Cardiac muscle cell (in vitro differentiated cells and primary cell): Measurements from ENCODE around the gene CCDC88C. TPM values are rescaled to one million over a fixed set of nuclear protein-coding genes. Genes with fewer than 3 reads are reported as not detected.

Experiments
- DNase-seq, 2 donors: peaks; one replicate each; pipeline versions ENCODE4 v3.0.0 to v3.0.0-alpha.2; 2010 to 2017; ENCODE audit warnings: low read depth in 1 of 2, low spot score in 1 of 2
- H3K27ac ChIP-seq: fragments of 200-600 bp; sonication (generic); 2 replicates; pipeline ENCODE4 v1.5.1; 2016
- H3K27me3 ChIP-seq: fragments of 200-600 bp; sonication (generic); 2 replicates; pipeline ENCODE4 v1.6.0; 2016; ENCODE audit warnings: control low read depth
- H3K36me3 ChIP-seq: fragments of 200-600 bp; sonication (generic); 2 replicates; pipeline ENCODE4 v1.5.1; 2016; ENCODE audit warnings: control low read depth
- H3K4me1 ChIP-seq: fragments of 200-600 bp; sonication (generic); 2 replicates; pipeline ENCODE4 v1.8.1; 2017; ENCODE audit warnings: low read depth, mild to moderate bottlenecking, mixed run types
- H3K4me3 ChIP-seq: fragments of 200-600 bp; sonication (generic); 2 replicates; pipeline ENCODE4 v1.5.1; 2016; ENCODE audit warnings: mild to moderate bottlenecking
- H3K9me3 ChIP-seq: fragments of 200-600 bp; sonication (generic); 2 replicates; pipeline ENCODE4 v1.5.1; 2017; ENCODE audit warnings: low read depth, mild to moderate bottlenecking, control low read depth
- polyA plus RNA-seq: library from polyadenylated mRNA; unstranded; fragments of >200 nt; fragmentation: Nextera tagmentation; extraction: Ambion mirVana; gene quantifications from 2 replicates; pipeline ENCODE4 v1.2.1, GENCODE V29; 2016
- total RNA-seq: library from RNA; depleted of rRNA; stranded (reverse); fragments of >200 nt; gene quantifications from 2 replicates; pipeline ENCODE4 v1.2.3, GENCODE V29; 2016
- TF ChIP-seq, protein P1 (sequence below): IDR thresholded peaks from 2 replicates; pipeline ENCODE4 v1.5.1; 2012; ENCODE audit warnings: low read depth, mild to moderate bottlenecking, low read length

CCDC88C gene
- total and polyA plus RNA-seq, 2 experiments from 2014 or later: 0.49 to 1.2 TPM

GRCh38 chr14:91387169-91387835 lies 30.3 kb downstream of the CCDC88C start:
- H3K36me3 ChIP-seq: no peaks in the 10 kb centered on the region
- H3K27me3 ChIP-seq: peaks cover 15% of the 10 kb centered on the region
- H3K27ac ChIP-seq: no peak overlapping the region
- peak; percentile 59 to 71 for DNase-seq
- H3K4me1 ChIP-seq: no peaks in the 10 kb centered on the region
- TF ChIP-seq, protein P1, sequence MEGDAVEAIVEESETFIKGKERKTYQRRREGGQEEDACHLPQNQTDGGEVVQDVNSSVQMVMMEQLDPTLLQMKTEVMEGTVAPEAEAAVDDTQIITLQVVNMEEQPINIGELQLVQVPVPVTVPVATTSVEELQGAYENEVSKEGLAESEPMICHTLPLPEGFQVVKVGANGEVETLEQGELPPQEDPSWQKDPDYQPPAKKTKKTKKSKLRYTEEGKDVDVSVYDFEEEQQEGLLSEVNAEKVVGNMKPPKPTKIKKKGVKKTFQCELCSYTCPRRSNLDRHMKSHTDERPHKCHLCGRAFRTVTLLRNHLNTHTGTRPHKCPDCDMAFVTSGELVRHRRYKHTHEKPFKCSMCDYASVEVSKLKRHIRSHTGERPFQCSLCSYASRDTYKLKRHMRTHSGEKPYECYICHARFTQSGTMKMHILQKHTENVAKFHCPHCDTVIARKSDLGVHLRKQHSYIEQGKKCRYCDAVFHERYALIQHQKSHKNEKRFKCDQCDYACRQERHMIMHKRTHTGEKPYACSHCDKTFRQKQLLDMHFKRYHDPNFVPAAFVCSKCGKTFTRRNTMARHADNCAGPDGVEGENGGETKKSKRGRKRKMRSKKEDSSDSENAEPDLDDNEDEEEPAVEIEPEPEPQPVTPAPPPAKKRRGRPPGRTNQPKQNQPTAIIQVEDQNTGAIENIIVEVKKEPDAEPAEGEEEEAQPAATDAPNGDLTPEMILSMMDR: no peak
- no peak overlapping the region for H3K4me3 ChIP-seq
- H3K9me3 ChIP-seq: no peaks in the 10 kb centered on the region

DNA sequence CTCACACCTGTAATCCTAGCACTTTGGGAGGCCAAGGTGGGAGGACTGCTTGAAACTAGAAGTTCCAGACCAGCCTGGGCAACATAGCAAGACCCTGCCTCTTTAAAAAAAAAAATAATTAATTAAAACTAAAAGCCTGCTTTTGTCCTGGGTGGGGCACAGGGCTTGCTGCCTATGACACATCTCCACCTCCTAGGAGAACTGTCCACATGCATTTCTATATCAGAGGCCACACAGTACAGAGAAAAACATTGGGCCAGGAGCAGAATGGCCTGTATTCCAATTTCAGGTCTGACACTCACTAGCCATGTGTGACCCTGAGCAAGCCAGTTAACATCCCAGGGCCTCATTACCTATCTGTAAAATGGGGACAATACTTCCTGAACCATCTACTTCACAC lies 31.9 kb downstream of the CCDC88C start:
- TF ChIP-seq, protein P1: no peak
- H3K27me3 ChIP-seq: peaks cover 15% of the 10 kb centered on the region
- H3K4me1 ChIP-seq: no peaks in the 10 kb centered on the region
- no peak overlapping the region for H3K4me3 ChIP-seq
- DNase-seq: no peak
- H3K36me3 ChIP-seq: no peaks in the 10 kb centered on the region
- no peaks in the 10 kb centered on the region for H3K9me3 ChIP-seq
- H3K27ac ChIP-seq: no peak overlapping the region

GRCh38 chr14:91385224-91385623 lies 32.4 kb downstream of the CCDC88C start:
- no peak overlapping the region for H3K27ac ChIP-seq
- H3K4me1 ChIP-seq: no peaks in the 10 kb centered on the region
- H3K36me3 ChIP-seq: no peaks in the 10 kb centered on the region
- no peak overlapping the region for H3K4me3 ChIP-seq
- DNase-seq: no peak
- H3K27me3 ChIP-seq: peaks cover 11% of the 10 kb centered on the region
- H3K9me3 ChIP-seq: no peaks in the 10 kb centered on the region
- TF ChIP-seq, protein P1: no peak

- TF ChIP-seq, protein P1: no peak
- no peak for DNase-seq
- Histone ChIP-seq H3K36me3 (no peaks in the 10 kb centered on the region), H3K4me3 (no peak overlapping the region), H3K9me3 (no peaks in the 10 kb centered on the region), H3K27ac (no peak overlapping the region), H3K4me1 (no peaks in the 10 kb centered on the region), H3K27me3 (peaks cover 19% of the 10 kb centered on the region)
Observed at GRCh38 chr14:91383439-91383838, 34.2 kb downstream of the CCDC88C start.

DNA sequence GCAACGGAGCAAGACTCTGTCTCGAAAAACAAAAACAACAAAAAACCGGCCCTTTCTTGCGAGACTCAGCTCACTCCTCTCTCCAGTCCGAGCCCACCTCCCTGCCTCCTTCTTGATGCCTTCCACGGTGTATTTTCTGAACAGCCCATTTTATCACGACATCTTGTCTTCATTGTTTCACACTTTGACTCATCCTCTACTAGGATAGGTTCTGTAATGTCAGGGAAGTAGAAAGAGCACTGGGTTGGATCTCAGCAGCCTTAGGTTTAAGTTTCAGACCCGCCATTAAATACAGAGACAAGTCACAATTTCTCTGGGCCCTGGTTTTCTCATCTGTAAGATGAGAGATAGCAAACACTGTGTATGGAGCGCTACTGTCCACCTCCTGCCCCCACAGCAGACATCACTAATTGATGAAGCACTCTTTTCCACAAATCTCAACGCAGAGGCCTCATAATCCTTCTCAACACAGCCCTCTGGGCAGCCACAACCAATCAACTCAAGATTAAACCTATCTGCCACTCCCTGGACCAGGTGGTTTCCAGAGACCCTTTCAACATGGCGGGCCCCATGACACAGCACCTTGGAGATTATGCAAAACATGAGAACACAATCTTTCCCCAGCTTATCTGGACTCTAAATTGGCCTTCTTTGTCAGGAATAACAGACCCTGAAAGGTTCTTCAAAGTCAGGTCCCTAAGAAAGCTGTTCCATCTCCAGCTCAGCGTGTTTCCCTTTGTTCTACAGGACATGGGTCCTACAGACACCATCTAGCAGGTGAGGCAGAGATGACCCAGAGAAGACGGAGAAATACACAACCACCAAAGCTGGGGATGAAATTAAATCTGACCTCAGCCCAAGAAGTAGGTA lies 35.6 kb downstream of the CCDC88C start:
- no peak overlapping the region for H3K4me3 ChIP-seq
- TF ChIP-seq, protein P1: no peak
- no peak for DNase-seq
- H3K36me3 ChIP-seq: no peaks in the 10 kb centered on the region
- H3K4me1 ChIP-seq: peaks cover 6% of the 10 kb centered on the region
- peaks cover 20% of the 10 kb centered on the region for H3K27me3 ChIP-seq
- no peak overlapping the region for H3K27ac ChIP-seq
- H3K9me3 ChIP-seq: no peaks in the 10 kb centered on the region
